PFSK-1 (cell line): ENCODE measurements around the gene DHX29.

Experiments used
- REST ChIP-seq, 2 experiments: IDR thresholded peaks; 2 replicates each; pipeline versions ENCODE4 v1.6.1 to v1.8.0; 2011 to 2012; ENCODE audit warnings: low read depth in 2 of 2, low read length in 2 of 2, control low read depth in 1 of 2, inconsistent platforms in 1 of 2, mild to moderate bottlenecking in 1 of 2, moderate library complexity in 1 of 2; ENCODE audit not compliant: insufficient read depth in 1 of 2
- TAF1 ChIP-seq: IDR thresholded peaks from 2 replicates; pipeline ENCODE4 v1.6.1; 2012; ENCODE audit warnings: low read length, control low read depth, borderline replicate concordance; ENCODE audit not compliant: insufficient read depth

DNA sequence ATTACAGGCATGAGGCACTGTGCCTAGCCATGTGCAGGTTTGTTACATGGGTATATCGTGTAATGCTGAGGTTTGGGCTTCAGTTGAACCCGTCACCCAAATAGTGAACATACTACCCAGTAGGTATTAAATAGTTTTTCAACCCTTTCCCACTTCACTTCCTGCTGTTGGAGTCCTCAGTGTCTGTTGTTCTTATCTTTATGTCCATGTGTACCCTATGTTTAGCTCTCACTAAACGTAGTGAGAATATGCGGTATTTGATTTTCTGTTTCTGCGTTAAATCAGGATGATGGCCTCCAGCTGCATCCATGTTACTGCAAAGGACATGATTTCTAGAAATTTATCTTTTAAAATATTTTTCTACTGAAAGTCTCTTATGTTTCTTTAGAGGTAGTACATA, 18.1 kb upstream of the DHX29 start:
- TF ChIP-seq TAF1 = no peak
- no peak for TF ChIP-seq REST (IDR thresholded peaks at IDR 0.05; ENCODE audit: insufficient read depth in 1 of 2, low read depth in 2 of 2, low read length in 2 of 2)
